GM12864 (cell line): ENCODE measurements around the gene FCRLB.

ENCODE experiments used
- DNase-seq: peaks from one replicate; pipeline ENCODE4 v3.0.0-alpha.2; 2011; ENCODE audit warnings: low read depth
- H3K4me3 ChIP-seq: 2 replicates; pipeline ENCODE4 v1.5.1; 2011; ENCODE audit warnings: mild to moderate bottlenecking, low read depth, low read length, control low read depth
- CTCF ChIP-seq: IDR thresholded peaks from 2 replicates; pipeline ENCODE4 v1.5.1; 2011; ENCODE audit warnings: low read depth, mild to moderate bottlenecking, moderate library complexity, low read length, control low read depth, inconsistent platforms; ENCODE audit errors: missing control alignments

Gene FCRLB

GRCh38 chr1:161707503-161707902, 13.8 kb upstream of the FCRLB start:
- H3K4me3 ChIP-seq = peak overlapping the region; percentile 79
- no peak for TF ChIP-seq CTCF
- DNase-seq = no peak

- no peak for DNase-seq
- peak overlapping the region; percentile 79 for H3K4me3 ChIP-seq
- TF ChIP-seq CTCF = no peak
Observed at GRCh38 chr1:161709373-161709772, 12.0 kb upstream of the FCRLB start.

DNA sequence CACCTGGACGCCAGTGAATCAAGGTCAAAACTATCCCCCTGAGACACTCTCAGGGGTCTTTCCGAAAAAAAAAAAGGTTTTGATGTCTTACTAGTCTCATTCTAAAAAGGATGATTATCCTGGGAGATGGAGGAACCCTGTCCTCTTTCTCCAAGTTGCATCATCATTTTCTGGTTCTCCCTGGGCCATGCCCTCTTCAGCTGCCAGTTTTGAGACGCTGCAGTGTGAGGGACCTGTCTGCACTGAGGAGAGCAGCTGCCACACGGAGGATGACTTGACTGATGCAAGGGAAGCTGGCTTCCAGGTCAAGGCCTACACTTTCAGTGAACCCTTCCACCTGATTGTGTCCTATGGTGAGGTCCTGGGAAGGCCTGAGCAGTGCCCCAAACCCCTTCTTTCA, 10.8 kb upstream of the FCRLB start:
- DNase-seq = no peak
- no peak overlapping the region; the same call in 1 of the 2 replicates for H3K4me3 ChIP-seq
- TF ChIP-seq CTCF = no peak

- DNase-seq = no peak
- TF ChIP-seq CTCF = no peak
- no peak overlapping the region; the same call in 1 of the 2 replicates for H3K4me3 ChIP-seq
Observed at GRCh38 chr1:161718559-161719324, 2.6 kb upstream of the FCRLB start.

GRCh38 chr1:161719325-161719611, 2.1 kb upstream of the FCRLB start:
- H3K4me3 ChIP-seq = no peak overlapping the region
- TF ChIP-seq CTCF = no peak
- no peak for DNase-seq

DNA sequence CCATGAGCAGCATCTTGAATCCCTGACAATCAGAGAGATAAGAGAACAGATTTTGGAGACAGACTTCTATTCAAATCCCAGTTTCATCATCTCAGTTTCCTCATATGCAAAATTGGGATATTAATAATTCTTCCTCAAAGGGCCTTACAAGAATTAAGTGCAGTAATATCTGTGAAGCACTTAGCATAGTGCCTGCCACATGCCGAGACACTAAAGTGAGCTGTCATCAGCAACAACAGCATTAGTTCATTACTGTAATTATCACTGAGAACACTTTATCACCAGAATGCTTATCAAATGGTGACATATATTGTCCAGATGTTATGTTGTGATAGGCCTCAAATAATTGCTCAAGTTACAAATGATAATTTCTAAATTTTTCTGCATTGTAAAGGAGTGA, 922 bp upstream of the FCRLB start:
- no peak overlapping the region for H3K4me3 ChIP-seq
- TF ChIP-seq CTCF = no peak

GRCh38 chr1:161721738-161722343, 497 bp downstream of the FCRLB start:
- no peak overlapping the region for H3K4me3 ChIP-seq
- TF ChIP-seq CTCF = no peak
- no peak for DNase-seq

More for the DNA sequence above, 922 bp upstream of the FCRLB start:
- no peak for DNase-seq
